HEK293T (cell line): ENCODE data around the gene ADIPOR1.
"Not testable (repeated sequence)": the region's sequence is repeated elsewhere in the genome, so short reads cannot be mapped to it uniquely, and the experiment has no call there.

Source experiments
- CTCF ChIA-PET: fragments of 350-600 bp; formaldehyde crosslinking; extraction: SDS; loops from one replicate; lab custom pipeline; 2021; ENCODE audit warnings: antibody characterized with exemption, inconsistent platforms; lab: Yijun Ruan, JAX
- POLR2A ChIA-PET: fragments of 350-600 bp; formaldehyde crosslinking; extraction: SDS; loops from one replicate; lab custom pipeline; 2020; ENCODE audit warnings: antibody characterized with exemption, inconsistent platforms; lab: Yijun Ruan, JAX
- DNase-seq: peaks from one replicate; pipeline ENCODE4 v3.0.0; 2012; ENCODE audit warnings: mixed read lengths; ENCODE audit errors: extremely low spot score
- ARNT ChIP-seq: fragments of 450-650 bp; IDR thresholded peaks from 2 replicates; pipeline ENCODE4 v1.6.1; 2017; ENCODE audit warnings: mild to moderate bottlenecking
- BHLHE40 ChIP-seq: fragments of 450-650 bp; IDR thresholded peaks from 2 replicates; pipeline ENCODE4 v1.6.1; 2016; ENCODE audit warnings: mild to moderate bottlenecking, moderate library complexity, borderline replicate concordance
- CTBP1 ChIP-seq: fragments of 450-650 bp; IDR thresholded peaks from 2 replicates; pipeline ENCODE4 v1.6.1; 2016; ENCODE audit warnings: borderline replicate concordance
- ELF4 ChIP-seq: fragments of 450-650 bp; IDR thresholded peaks from 2 replicates; pipeline ENCODE4 v1.6.1; 2017; ENCODE audit warnings: antibody characterized with exemption
- FOXA1 ChIP-seq: fragments of 450-650 bp; IDR thresholded peaks from 2 replicates; pipeline ENCODE4 v1.6.1; 2016; ENCODE audit warnings: mild to moderate bottlenecking
- FOXK2 ChIP-seq: fragments of 450-650 bp; IDR thresholded peaks from 2 replicates; pipeline ENCODE4 v1.6.1; 2016; ENCODE audit warnings: mild to moderate bottlenecking
- FOXM1 ChIP-seq: fragments of 450-650 bp; IDR thresholded peaks from 2 replicates; pipeline ENCODE4 v1.6.1; 2017; ENCODE audit warnings: mild to moderate bottlenecking, borderline replicate concordance
- HDGF ChIP-seq: fragments of 450-650 bp; IDR thresholded peaks from 2 replicates; pipeline ENCODE4 v1.6.1; 2017; ENCODE audit warnings: antibody characterized with exemption, borderline replicate concordance
- L3MBTL2 ChIP-seq: fragments of 450-650 bp; conservative IDR thresholded peaks from 2 replicates; pipeline ENCODE4 v1.6.1; 2016; ENCODE audit warnings: mild to moderate bottlenecking
- LEF1 ChIP-seq: fragments of 450-650 bp; IDR thresholded peaks from 2 replicates; pipeline ENCODE4 v1.6.1; 2017; ENCODE audit warnings: mild to moderate bottlenecking, borderline replicate concordance
- NFRKB ChIP-seq: fragments of 450-650 bp; IDR thresholded peaks from 2 replicates; pipeline ENCODE4 v1.6.1; 2016; ENCODE audit warnings: mild to moderate bottlenecking, moderate library complexity
- PKNOX1 ChIP-seq: fragments of 450-650 bp; IDR thresholded peaks from 2 replicates; pipeline ENCODE4 v1.6.1; 2016
- SP1 ChIP-seq: fragments of 450-650 bp; IDR thresholded peaks from 2 replicates; pipeline ENCODE4 v1.6.1; 2017
- SUZ12 ChIP-seq: fragments of 450-650 bp; IDR thresholded peaks from 2 replicates; pipeline ENCODE4 v1.6.1; 2016; ENCODE audit warnings: mild to moderate bottlenecking
- TARDBP ChIP-seq: fragments of 450-650 bp; IDR thresholded peaks from 2 replicates; pipeline ENCODE4 v1.6.1; 2016
- ZNF384 ChIP-seq: fragments of 450-650 bp; IDR thresholded peaks from 2 replicates; pipeline ENCODE4 v1.6.1; 2016

ADIPOR1 gene

GRCh38 chr1:202987255-202987654 is 29.1 kb upstream of the ADIPOR1 start:
- ChIA-PET CTCF (no interaction called here), POLR2A (interaction anchor here (1.4 kb wide), 1 partner anchor 20 kb away, joined by 5 read pairs; the partner anchor contains the start of gene TMEM183A)
- DNase-seq: no peak
- TF ChIP-seq TARDBP: no peak

DNA sequence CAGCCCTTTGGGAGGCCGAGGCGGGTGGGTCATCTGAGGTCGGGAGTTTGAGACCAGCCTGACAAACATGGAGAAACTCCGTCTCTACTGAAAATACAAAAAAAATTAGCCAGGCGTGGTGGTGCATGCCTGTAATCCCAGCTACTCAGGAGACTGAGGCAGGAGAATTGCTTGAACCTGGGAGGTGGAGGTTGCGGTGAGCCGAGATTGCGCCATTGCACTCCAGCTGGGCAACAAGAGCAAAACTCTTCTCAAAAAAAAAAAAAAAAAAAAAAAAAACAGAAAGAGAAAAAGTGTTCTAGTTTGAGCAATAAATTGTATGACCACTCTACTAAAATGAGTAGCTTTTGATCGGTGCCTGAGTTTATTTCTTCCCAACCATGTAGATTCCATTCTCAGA is 28.0 kb upstream of the ADIPOR1 start:
- POLR2A ChIA-PET, DNase-seq, CTCF ChIA-PET: not testable (repeated sequence)

GRCh38 chr1:202982715-202983430 is 24.8 kb upstream of the ADIPOR1 start:
- POLR2A ChIA-PET: no interaction called here
- CTCF ChIA-PET: no interaction called here
- DNase-seq: no peak
- TF ChIP-seq CTBP1 (no peak), SP1 (no peak), HDGF (no peak), ZNF384 (no peak), L3MBTL2 (no peak), TARDBP (no peak), FOXM1 (no peak), NFRKB (no peak), FOXK2 (no peak), ELF4 (no peak), BHLHE40 (no peak), FOXA1 (no peak), PKNOX1 (no peak), LEF1 (no peak), SUZ12 (no peak), ARNT (no peak)

- POLR2A ChIA-PET: no interaction called here
- no peak for TF ChIP-seq NFRKB
- no peak for TF ChIP-seq BHLHE40
- TF ChIP-seq PKNOX1: no peak
- DNase-seq: no peak
- CTCF ChIA-PET: no interaction called here
Measured at GRCh38 chr1:202981939-202982338, 23.8 kb upstream of the ADIPOR1 start.

GRCh38 chr1:202979459-202979858 is 21.3 kb upstream of the ADIPOR1 start:
- no peak for DNase-seq
- TF ChIP-seq FOXA1 (no peak), FOXM1 (no peak), L3MBTL2 (no peak), PKNOX1 (no peak), HDGF (no peak), ARNT (no peak), TARDBP (no peak), SUZ12 (no peak), NFRKB (no peak), ZNF384 (no peak), LEF1 (no peak), FOXK2 (no peak), CTBP1 (no peak), BHLHE40 (no peak), SP1 (no peak)
- ChIA-PET CTCF (no interaction called here), POLR2A (interaction anchor here (1.2 kb wide), 1 partner anchor 12 kb away, joined by 3 read pairs; no protein-coding TSS in a partner anchor)

DNA sequence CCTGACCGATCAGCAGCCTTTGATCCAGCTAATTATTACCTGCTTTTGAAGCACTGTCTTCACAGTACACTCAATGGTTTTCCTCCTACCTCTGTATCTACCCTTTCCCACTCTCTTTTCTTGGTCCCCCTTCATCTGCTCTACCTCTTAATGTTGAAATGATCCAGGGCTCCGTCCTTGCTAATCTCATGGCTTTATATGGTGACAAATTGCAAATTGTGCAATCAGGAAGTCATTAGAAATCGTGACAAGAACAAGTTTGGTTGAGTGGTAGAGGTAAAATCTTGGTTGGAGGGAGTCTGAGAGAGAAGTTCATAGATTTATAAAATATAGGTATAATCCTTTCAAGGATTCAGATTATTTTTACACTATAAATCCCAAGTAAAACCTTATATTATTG is 18.5 kb upstream of the ADIPOR1 start:
- DNase-seq: no peak
- POLR2A ChIA-PET: no interaction called here
- TF ChIP-seq ELF4 (no peak), BHLHE40 (no peak), ZNF384 (no peak), L3MBTL2 (no peak), LEF1 (no peak)
- CTCF ChIA-PET: interaction anchor here (0.5 to 1.5 kb wide), 2 partner anchors 9 kb away, joined by 4 to 5 read pairs; no protein-coding TSS in a partner anchor

DNA sequence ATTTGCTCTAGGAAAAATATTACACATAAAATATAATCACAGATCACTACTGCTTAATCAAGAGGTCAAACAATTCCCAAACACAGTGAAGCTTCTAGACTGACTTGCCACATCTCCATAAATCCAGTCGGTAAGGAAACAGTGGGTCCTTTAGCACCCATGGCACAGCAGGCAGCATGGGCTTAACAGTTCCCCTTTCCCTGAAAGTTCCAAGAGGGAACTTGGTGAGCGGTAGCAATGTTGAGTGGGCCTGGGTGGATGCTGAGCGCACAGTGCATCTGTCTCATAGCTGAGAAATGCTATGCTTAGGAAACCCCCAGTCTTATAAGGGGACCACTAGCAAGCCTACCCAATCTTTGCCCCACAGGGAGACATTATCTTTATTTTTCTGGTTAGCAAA is 16.7 kb upstream of the ADIPOR1 start:
- ChIA-PET CTCF (no interaction called here), POLR2A (no interaction called here)
- TF ChIP-seq SP1: no peak
- no peak for TF ChIP-seq TARDBP
- no peak for TF ChIP-seq FOXA1
- TF ChIP-seq CTBP1: no peak
- no peak for TF ChIP-seq BHLHE40
- no peak for TF ChIP-seq FOXK2
- no peak for TF ChIP-seq PKNOX1
- no peak for TF ChIP-seq ZNF384
- DNase-seq: no peak
